Iris pigment epithelial cell (primary cell): ENCODE results near the gene UBE2J1.
A peak's percentile ranks its signal among the peaks of the same experiment; 100 is the strongest.

Experiments
- DNase-seq: peaks from one replicate; pipeline ENCODE4 v3.0.0-alpha.2; 2011; ENCODE audit warnings: low read depth

UBE2J1 gene

GRCh38 chr6:89364586-89364985 is 12.1 kb upstream of the UBE2J1 start:
- DNase-seq: no peak

GRCh38 chr6:89361171-89361570 is 8.6 kb upstream of the UBE2J1 start:
- peak; percentile 23 for DNase-seq

DNA sequence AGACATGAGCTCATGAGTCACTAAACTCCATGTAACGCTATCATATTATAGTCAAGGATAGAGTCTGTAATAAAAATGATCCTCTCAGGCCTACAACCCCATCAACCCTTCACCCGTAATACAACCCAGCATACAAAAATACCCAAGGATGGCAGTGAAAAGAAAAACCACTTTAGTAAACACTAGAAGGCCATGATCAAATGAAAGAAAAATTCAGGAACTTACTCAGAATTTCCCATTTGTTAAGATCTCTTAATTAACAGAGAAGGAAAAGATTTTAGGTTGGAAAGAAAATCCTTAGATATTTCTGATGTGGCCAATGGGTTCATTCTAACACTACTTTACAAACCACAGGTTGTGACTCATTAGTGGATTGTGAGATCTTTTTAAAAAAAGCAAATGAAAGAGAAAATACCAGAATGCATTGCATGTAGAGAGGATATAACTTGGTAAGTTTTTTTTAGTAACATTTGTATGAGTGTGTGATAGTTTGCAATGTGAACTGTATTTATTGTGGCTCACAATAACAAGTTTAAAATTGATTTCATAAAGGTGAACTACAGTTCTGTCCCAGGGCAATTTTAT is 8.0 kb upstream of the UBE2J1 start:
- DNase-seq: peak; percentile 60

GRCh38 chr6:89359561-89359960 is 7.0 kb upstream of the UBE2J1 start:
- DNase-seq: peak; percentile 16

GRCh38 chr6:89357390-89357789 is 4.9 kb upstream of the UBE2J1 start:
- DNase-seq: no peak

- no peak for DNase-seq
Observed at GRCh38 chr6:89356642-89357170, 4.2 kb upstream of the UBE2J1 start.

DNA sequence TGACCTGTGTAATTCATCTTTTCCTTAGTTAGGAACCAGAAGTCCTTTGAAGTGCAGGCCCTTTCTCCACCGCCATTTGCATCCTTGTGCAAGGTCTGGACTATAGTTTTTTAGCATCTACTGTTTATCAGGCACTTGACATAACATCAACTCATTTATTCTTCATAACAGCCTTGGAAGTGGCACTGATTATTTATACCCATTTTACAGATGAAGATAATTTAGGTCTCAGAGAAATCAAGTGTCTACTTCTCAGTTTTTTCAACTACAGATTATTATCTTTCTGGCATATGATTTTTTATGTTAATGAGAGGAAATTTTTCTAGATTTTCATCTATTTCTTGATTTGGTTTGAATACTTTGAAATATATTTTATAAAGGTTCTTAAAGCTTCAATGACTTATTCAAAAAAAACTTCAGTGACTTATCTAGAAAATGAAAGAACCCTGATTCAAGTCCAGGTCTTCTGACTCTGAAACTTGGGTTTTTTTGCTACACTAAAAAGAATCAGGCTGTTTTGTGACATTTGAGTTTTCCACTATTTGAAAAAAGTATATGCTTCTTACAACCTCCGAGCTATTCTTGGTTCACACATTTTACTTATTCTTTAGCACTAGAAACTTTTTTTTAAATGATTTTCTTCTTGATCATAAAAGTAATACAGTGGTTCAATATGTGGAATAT is 3.1 kb upstream of the UBE2J1 start:
- DNase-seq: no peak

GRCh38 chr6:89353702-89354392 is 1.3 kb upstream of the UBE2J1 start:
- no peak for DNase-seq

- no peak for DNase-seq
Observed at GRCh38 chr6:89353118-89353556, 615 bp upstream of the UBE2J1 start.

- DNase-seq: peak; percentile 14
Observed at GRCh38 chr6:89351671-89352277, 748 bp downstream of the UBE2J1 start.

- peak; percentile 67 for DNase-seq
Observed at GRCh38 chr6:89350281-89350966, 2.1 kb downstream of the UBE2J1 start.

DNA sequence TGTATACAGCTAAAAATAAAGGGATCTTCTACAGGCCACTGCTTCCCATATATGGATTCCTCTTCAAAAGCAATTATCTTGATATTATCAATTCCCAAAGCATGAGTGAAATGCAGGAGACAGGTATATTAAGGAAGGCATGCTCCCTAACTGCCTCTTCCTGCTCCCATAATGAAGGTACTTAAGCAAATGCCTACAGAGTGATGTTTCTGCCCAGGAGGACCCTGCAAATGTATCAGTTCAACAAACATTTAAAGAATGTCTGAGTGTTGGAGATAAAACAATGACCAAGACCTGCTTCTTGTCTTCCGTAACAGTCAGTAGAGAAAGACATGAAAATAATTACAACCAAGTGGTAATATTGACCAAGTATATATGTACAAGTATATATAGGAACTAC is 4.2 kb downstream of the UBE2J1 start:
- DNase-seq: peak; percentile 48

GRCh38 chr6:89347825-89348224 is 4.7 kb downstream of the UBE2J1 start:
- peak; percentile 51 for DNase-seq

- peak; percentile 25 for DNase-seq
Observed at GRCh38 chr6:89346433-89346832, 6.1 kb downstream of the UBE2J1 start.

DNA sequence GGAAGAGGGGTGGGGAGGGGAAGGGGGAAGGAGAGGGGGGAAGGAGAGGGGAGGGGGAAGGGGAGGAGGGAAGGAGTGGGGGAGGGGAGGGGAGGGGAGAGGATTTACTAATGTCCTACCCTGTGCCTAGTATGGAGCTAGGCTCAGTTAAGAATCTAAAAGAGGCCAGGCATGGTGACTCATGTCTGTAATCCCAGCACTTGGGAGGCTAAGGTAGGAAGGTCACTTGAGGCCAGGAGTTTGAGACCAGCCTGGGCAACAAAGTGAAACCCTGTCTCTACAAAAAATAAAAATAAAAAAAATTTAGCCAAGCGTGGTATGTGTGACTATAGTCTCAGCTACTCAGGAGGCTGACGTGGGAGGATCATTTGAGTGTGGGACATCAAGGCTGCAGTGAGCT is 13.0 kb downstream of the UBE2J1 start:
- DNase-seq: no peak

DNA sequence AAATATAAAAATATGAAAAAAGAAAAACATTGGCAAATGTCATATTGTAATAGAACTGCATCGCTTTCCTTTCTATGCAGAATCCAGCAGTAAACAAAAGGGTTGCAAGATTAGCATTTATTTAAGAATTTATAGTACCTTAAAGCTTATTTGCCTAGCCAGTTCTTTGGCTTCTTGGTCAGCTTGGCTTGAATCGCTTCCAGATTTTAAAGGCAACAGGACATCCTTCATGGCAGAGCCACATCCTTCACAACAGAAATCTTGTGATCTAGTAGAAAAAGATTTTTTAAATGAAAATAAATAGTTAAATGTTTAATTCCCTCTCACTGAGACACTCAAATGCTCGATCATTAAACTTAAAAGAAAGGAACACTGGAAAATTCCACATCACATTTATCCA is 17.4 kb downstream of the UBE2J1 start:
- DNase-seq: no peak

DNA sequence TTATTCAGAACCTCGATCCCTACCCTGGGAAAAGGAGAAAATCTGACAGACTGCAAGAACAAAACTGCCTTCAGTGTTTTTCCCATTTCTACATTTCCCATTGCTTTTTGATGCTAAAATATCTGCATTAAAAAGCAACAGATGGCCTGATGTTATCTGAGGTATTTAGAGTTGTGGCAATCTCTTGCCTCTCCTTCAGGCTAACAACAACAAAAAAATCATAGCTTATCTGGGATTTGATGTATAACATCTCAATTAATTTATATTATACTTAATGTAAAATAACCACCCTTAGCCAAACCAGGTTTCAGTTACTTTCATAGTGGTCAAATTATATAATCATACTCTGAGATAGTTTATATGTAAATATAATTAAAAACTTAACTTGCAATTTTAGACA is 21.6 kb downstream of the UBE2J1 start:
- no peak for DNase-seq

DNA sequence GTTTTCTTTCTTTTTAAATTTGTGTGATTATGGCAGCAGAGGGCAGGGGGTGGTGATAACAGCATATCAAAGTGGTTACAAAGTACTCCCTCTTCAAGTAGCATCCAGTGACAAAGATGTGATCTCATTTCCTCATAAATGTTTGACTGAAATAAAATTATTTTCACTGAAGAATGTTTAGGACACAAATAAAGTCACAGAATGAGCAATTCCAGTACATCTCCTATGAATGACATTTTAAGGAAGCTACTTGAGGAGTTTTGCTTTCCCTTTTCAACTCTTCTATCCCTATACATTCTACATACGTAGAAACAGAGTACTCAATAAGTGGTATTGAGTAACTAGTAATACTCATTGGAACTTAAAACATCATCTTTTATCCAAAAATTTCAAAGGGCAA is 23.5 kb downstream of the UBE2J1 start:
- no peak for DNase-seq

DNA sequence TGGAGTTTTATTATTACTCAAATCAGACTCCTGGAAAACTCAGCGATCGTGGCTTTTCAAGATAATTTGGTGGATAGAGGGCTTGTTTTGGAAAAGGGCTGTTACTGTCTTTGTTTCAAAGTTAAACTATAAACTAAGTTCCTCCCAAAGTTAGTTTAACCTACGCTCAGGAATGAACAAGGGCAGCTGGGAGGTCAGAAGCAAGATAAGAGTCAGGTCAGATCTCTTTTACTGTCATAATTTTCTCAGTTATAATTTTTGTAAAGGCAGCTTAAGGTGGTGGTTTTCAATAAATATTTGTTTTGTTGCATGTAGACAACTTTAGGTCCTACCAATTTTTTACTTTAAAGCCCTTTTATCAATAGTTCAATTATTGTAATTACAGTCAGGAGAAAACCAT is 28.2 kb downstream of the UBE2J1 start:
- no peak for DNase-seq

DNA sequence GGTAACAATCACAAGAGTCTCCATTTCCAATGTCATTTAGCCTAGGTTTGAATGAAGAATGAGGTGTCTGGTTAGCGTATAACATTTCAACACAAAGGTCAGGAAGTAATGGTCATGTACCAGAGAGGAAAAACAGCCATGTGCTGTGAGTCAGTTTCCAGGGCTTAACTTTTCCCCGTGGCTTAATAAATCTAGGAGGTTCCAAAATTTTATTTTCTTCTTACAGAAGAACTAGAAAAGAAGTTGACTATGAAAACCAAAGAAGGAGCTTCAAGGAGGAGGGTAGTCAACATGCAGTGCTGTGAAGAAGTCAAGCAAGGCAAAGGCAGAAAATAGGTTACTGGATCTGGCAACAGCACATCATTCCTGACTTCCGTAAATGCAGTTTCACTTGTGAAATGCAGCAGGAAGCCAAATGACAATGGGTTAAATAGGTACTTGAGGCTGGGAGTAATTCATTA is 29.0 kb downstream of the UBE2J1 start:
- DNase-seq: peak; percentile 75

- no peak for DNase-seq
Observed at GRCh38 chr6:89321131-89321970, 31.2 kb downstream of the UBE2J1 start.
